ENCODE data around the gene PRUNE1. TPM values are rescaled to one million over a fixed set of nuclear protein-coding genes. Genes with fewer than 3 reads are reported as not detected.

PRUNE1 gene
- total RNA-seq, 1 experiment from 2014 or later, result 19.3 TPM

- peaks cover 24% of the 10 kb centered on the region for H3K4me1 ChIP-seq (ENCODE audit: insufficient read depth, low read length, poor library complexity, severe bottlenecking)
- intact Hi-C loops (cut with micrococcal nuclease; ENCODE audit: unreplicated experiment), result no loop called here
- H3K4me3 ChIP-seq (ENCODE audit: low read depth, low read length, poor library complexity, severe bottlenecking), result peak within 1 kb of the TSS; percentile 95
- H3K9me3 ChIP-seq (ENCODE audit: low read depth, low read length, poor library complexity, severe bottlenecking), result no peaks in the 10 kb centered on the region
- no peaks in the 10 kb centered on the region for H3K36me3 ChIP-seq (ENCODE audit: insufficient read depth, low read length, poor library complexity, severe bottlenecking)
- no peaks in the 10 kb centered on the region for H3K27me3 ChIP-seq (replicated peaks; ENCODE audit: insufficient read depth, low read depth, low read length, poor library complexity)
- BruUV-seq (replicated peaks), result TSS peak; percentile 76
- H3K27ac ChIP-seq (ENCODE audit: low read depth, low read length, poor library complexity, severe bottlenecking), result peak within 1 kb of the TSS; percentile 90
- peak; percentile 87 for DNase-seq (ENCODE audit: low spot score)
- ChIA-PET POLR2A (ENCODE audit: low non-redundant PET) (interaction anchor here (0.6 kb wide), 2 partner anchors 11 to 76 kb away, joined by 3 read pairs; no protein-coding TSS in a partner anchor), CTCF (interaction anchor here (0.6 to 2.9 kb wide), 5 partner anchors 10 to 85 kb away, joined by 3 to 26 read pairs (median 3); no protein-coding TSS in a partner anchor)
- no peak for TF ChIP-seq EZH2 (IDR thresholded peaks at IDR 0.05; ENCODE audit: borderline replicate concordance, low read depth, low read length, poor library complexity, severe bottlenecking)
- TF ChIP-seq CTCF (conservative IDR thresholded peaks at IDR 0.05; ENCODE audit: low read depth, low read length), result peak; percentile 51
Observed at GRCh38 chr1:151006327-151007052, 1.8 kb upstream of the PRUNE1 start, which contains the start of gene MINDY1. TSS of gene MINDY1 (minus strand) at chr1:151006902. CDS start at chr1:151002617, 4,285 bp downstream.

- no TSS peak for BruUV-seq (replicated peaks)
- intact Hi-C loops (cut with micrococcal nuclease; ENCODE audit: unreplicated experiment), result no loop called here
- no peaks in the 10 kb centered on the region for H3K36me3 ChIP-seq (ENCODE audit: insufficient read depth, low read length, poor library complexity, severe bottlenecking)
- ChIA-PET CTCF (no interaction called here), POLR2A (ENCODE audit: low non-redundant PET) (no interaction called here)
- peak overlapping the region; percentile 90 for H3K27ac ChIP-seq (ENCODE audit: low read depth, low read length, poor library complexity, severe bottlenecking)
- TF ChIP-seq CTCF (conservative IDR thresholded peaks at IDR 0.05; ENCODE audit: low read depth, low read length), result no peak
- TF ChIP-seq EZH2 (IDR thresholded peaks at IDR 0.05; ENCODE audit: borderline replicate concordance, low read depth, low read length, poor library complexity, severe bottlenecking), result no peak
- H3K9me3 ChIP-seq (ENCODE audit: low read depth, low read length, poor library complexity, severe bottlenecking), result no peaks in the 10 kb centered on the region
- DNase-seq (ENCODE audit: low spot score), result no peak
- peak overlapping the region; percentile 95 for H3K4me3 ChIP-seq (ENCODE audit: low read depth, low read length, poor library complexity, severe bottlenecking)
- H3K27me3 ChIP-seq (replicated peaks; ENCODE audit: insufficient read depth, low read depth, low read length, poor library complexity), result no peaks in the 10 kb centered on the region
- peaks cover 24% of the 10 kb centered on the region for H3K4me1 ChIP-seq (ENCODE audit: insufficient read depth, low read length, poor library complexity, severe bottlenecking)
Observed at GRCh38 chr1:151007853-151008243, 401 bp upstream of the PRUNE1 start.

GRCh38 chr1:151009206-151009587 is 948 bp downstream of the PRUNE1 start:
- POLR2A ChIA-PET (ENCODE audit: low non-redundant PET), result no interaction called here
- H3K27me3 ChIP-seq (replicated peaks; ENCODE audit: insufficient read depth, low read depth, low read length, poor library complexity), result no peaks in the 10 kb centered on the region
- no peaks in the 10 kb centered on the region for H3K9me3 ChIP-seq (ENCODE audit: low read depth, low read length, poor library complexity, severe bottlenecking)
- peaks cover 24% of the 10 kb centered on the region for H3K4me1 ChIP-seq (ENCODE audit: insufficient read depth, low read length, poor library complexity, severe bottlenecking)
- TSS peak; percentile 54 for BruUV-seq (replicated peaks)
- CTCF ChIA-PET, result no interaction called here
- TF ChIP-seq EZH2 (IDR thresholded peaks at IDR 0.05; ENCODE audit: borderline replicate concordance, low read depth, low read length, poor library complexity, severe bottlenecking) (no peak), CTCF (conservative IDR thresholded peaks at IDR 0.05; ENCODE audit: low read depth, low read length) (no peak)
- intact Hi-C loops (cut with micrococcal nuclease; ENCODE audit: unreplicated experiment), result no loop called here
- H3K36me3 ChIP-seq (ENCODE audit: insufficient read depth, low read length, poor library complexity, severe bottlenecking), result no peaks in the 10 kb centered on the region
- H3K27ac ChIP-seq (ENCODE audit: low read depth, low read length, poor library complexity, severe bottlenecking), result peak overlapping the region; percentile 90
- H3K4me3 ChIP-seq (ENCODE audit: low read depth, low read length, poor library complexity, severe bottlenecking), result peak overlapping the region; percentile 95
- no peak for DNase-seq (ENCODE audit: low spot score)
